Fibroblast of lung (primary cell): Measurements from ENCODE around the gene CLASP1.

Experiments used
- CTCF ChIP-seq, 2 donors: IDR thresholded peaks in 1 of 2; conservative IDR thresholded peaks in 1 of 2; 1 replicate in 1 of 2; 2 replicates in 1 of 2; pipeline ENCODE4 v1.5.1; 2011 to 2012; ENCODE audit warnings: low read length in 2 of 2, control low read depth in 1 of 2, inconsistent platforms in 1 of 2, low read depth in 1 of 2, mild to moderate bottlenecking in 1 of 2
- EZH2 ChIP-seq: IDR thresholded peaks from 2 replicates; pipeline ENCODE4 v1.5.1; 2012; ENCODE audit warnings: low read length, control low read depth, mild to moderate bottlenecking; ENCODE audit errors: missing control alignments

DNA sequence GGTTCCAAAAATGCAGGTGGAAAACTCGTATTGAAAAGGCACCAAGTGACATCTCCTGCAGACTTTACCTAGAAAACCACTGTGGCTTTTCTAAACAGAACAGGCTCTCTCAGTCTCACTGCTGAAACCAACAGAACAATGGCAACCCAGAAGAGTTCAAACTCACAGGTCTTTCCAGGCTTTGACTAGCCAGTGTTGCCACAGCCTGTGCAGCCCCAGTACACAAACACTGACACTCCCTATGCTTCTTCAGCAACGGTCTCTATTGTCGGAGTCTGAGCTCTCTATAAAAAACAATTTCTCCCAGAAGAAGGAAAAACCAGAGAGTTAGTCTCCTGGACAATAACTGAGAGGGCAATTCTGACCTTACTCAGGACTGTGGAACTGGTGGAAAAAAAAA is 206.4 kb downstream of the CLASP1 start:
- no peak for TF ChIP-seq CTCF (conservative IDR thresholded peaks at IDR 0.05 in 1 of 2, IDR thresholded peaks at IDR 0.05 in 1 of 2; ENCODE audit: low read depth in 1 of 2, low read length in 2 of 2)
- no peak for TF ChIP-seq EZH2
